Fibroblast of lung (primary cell): ENCODE results near the gene ANKRD40CL. TPM values are rescaled to one million over a fixed set of nuclear protein-coding genes. Genes with fewer than 3 reads are reported as not detected.

Experiments
- DNase-seq, 2 donors: peaks; one replicate each; pipeline versions ENCODE4 v3.0.0 to v3.0.0-alpha.2; 2010; ENCODE audit warnings: low read depth in 2 of 2
- H2AFZ ChIP-seq: 2 replicates; pipeline ENCODE4 v1.5.1; 2012; ENCODE audit warnings: low read length, control low read depth, inconsistent platforms
- H3K27ac ChIP-seq: 2 replicates; pipeline ENCODE4 v1.5.1; 2011; ENCODE audit warnings: low read length, control low read depth; ENCODE audit not compliant: insufficient read depth
- H3K27me3 ChIP-seq: 2 replicates; pipeline ENCODE4 v1.5.1; 2011; ENCODE audit warnings: mild to moderate bottlenecking, low read length; ENCODE audit not compliant: control insufficient read depth, insufficient read depth
- H3K36me3 ChIP-seq: 2 replicates; pipeline ENCODE4 v1.5.1; 2011; ENCODE audit warnings: low read length; ENCODE audit not compliant: control insufficient read depth, insufficient read depth
- H3K4me1 ChIP-seq: 2 replicates; pipeline ENCODE4 v1.5.1; 2011; ENCODE audit warnings: low read length; ENCODE audit not compliant: control insufficient read depth, insufficient read depth; ENCODE audit errors: extremely low read depth
- H3K4me2 ChIP-seq: 2 replicates; pipeline ENCODE4 v1.5.1; 2011; ENCODE audit warnings: low read length, control low read depth; ENCODE audit not compliant: insufficient read depth; ENCODE audit errors: extremely low read depth
- H3K4me3 ChIP-seq, 4 experiments: fragments of 200-600 bp in 1 of 4; sonication (generic) in 1 of 4; replicated peaks in 1 of 4; 2 replicates each; pipeline ENCODE4 v1.5.1; 2011 to 2016; ENCODE audit warnings: low read length in 4 of 4, low read depth in 3 of 4, mild to moderate bottlenecking in 3 of 4, control low read depth in 2 of 4, inconsistent platforms in 1 of 4, mixed read lengths in 1 of 4; ENCODE audit not compliant: insufficient read depth in 1 of 4; ENCODE audit errors: control extremely low read depth in 1 of 4
- H3K79me2 ChIP-seq: 2 replicates; pipeline ENCODE4 v1.5.1; 2012; ENCODE audit warnings: mild to moderate bottlenecking, low read length, inconsistent platforms; ENCODE audit not compliant: control insufficient read depth, insufficient read depth
- H3K9ac ChIP-seq: 2 replicates; pipeline ENCODE4 v1.5.1; 2011; ENCODE audit warnings: mild to moderate bottlenecking, low read length, control low read depth; ENCODE audit not compliant: insufficient read depth
- H3K9me3 ChIP-seq: 2 replicates; pipeline ENCODE4 v1.5.1; 2012; ENCODE audit warnings: low read depth, low read length; ENCODE audit not compliant: control insufficient read depth, insufficient read depth
- H4K20me1 ChIP-seq: 2 replicates; pipeline ENCODE4 v1.5.1; 2011; ENCODE audit warnings: low read length; ENCODE audit not compliant: control insufficient read depth, insufficient read depth; ENCODE audit errors: extremely low read depth
- CTCF ChIP-seq, 2 donors: IDR thresholded peaks in 1 of 2; conservative IDR thresholded peaks in 1 of 2; 1 replicate in 1 of 2; 2 replicates in 1 of 2; pipeline ENCODE4 v1.5.1; 2011 to 2012; ENCODE audit warnings: low read length in 2 of 2, control low read depth in 1 of 2, inconsistent platforms in 1 of 2, low read depth in 1 of 2, mild to moderate bottlenecking in 1 of 2
- EZH2 ChIP-seq: IDR thresholded peaks from 2 replicates; pipeline ENCODE4 v1.5.1; 2012; ENCODE audit warnings: low read length, control low read depth, mild to moderate bottlenecking; ENCODE audit errors: missing control alignments
- polyA plus RNA-seq, 2 donors: library from polyadenylated mRNA; depleted of rRNA in 1 of 2; stranded (reverse) in 1 of 2; unstranded in 1 of 2; fragments of >200 nt; gene quantifications; 2 replicates each; pipeline ENCODE4 v1.2.1, GENCODE V29; 2011 to 2012; ENCODE audit warnings: missing spikeins in 1 of 2
- total RNA-seq: library from RNA; depleted of rRNA; stranded (reverse); fragments of >200 nt; gene quantifications from 2 replicates; pipeline ENCODE4 v1.2.1, GENCODE V29; 2014

The ANKRD40CL gene
- total and polyA plus RNA-seq, 2 donors (not counting 1 experiment from before 2014, with no cell fraction given) = not detected

GRCh38 chr17:50770346-50770745 lies 3.0 kb upstream of the ANKRD40CL start:
- H2AFZ ChIP-seq = no peak overlapping the region
- no peaks in the 10 kb centered on the region for H3K79me2 ChIP-seq
- DNase-seq = no peak
- no peak overlapping the region for H3K4me2 ChIP-seq
- no peaks in the 10 kb centered on the region for H4K20me1 ChIP-seq
- H3K27ac ChIP-seq = no peak overlapping the region
- H3K4me1 ChIP-seq = no peaks in the 10 kb centered on the region
- no peak overlapping the region for H3K9ac ChIP-seq
- H3K9me3 ChIP-seq = no peaks in the 10 kb centered on the region
- no peak for TF ChIP-seq EZH2
- TF ChIP-seq CTCF (conservative IDR thresholded peaks at IDR 0.05 in 1 of 2, IDR thresholded peaks at IDR 0.05 in 1 of 2; ENCODE audit: low read depth in 1 of 2, low read length in 2 of 2) = no peak
- no peaks in the 10 kb centered on the region for H3K27me3 ChIP-seq
- H3K36me3 ChIP-seq = no peaks in the 10 kb centered on the region
- no peak overlapping the region for H3K4me3 ChIP-seq

- no peak for TF ChIP-seq CTCF (conservative IDR thresholded peaks at IDR 0.05 in 1 of 2, IDR thresholded peaks at IDR 0.05 in 1 of 2; ENCODE audit: low read depth in 1 of 2, low read length in 2 of 2)
- TF ChIP-seq EZH2 = no peak
- Histone ChIP-seq H3K27me3 (no peaks in the 10 kb centered on the region), H4K20me1 (no peaks in the 10 kb centered on the region), H2AFZ (no peak overlapping the region), H3K79me2 (no peaks in the 10 kb centered on the region), H3K27ac (no peak overlapping the region), H3K4me1 (no peaks in the 10 kb centered on the region), H3K4me2 (no peak overlapping the region), H3K36me3 (no peaks in the 10 kb centered on the region), H3K9ac (no peak overlapping the region), H3K9me3 (no peaks in the 10 kb centered on the region), H3K4me3 (no peak overlapping the region)
- no peak for DNase-seq
These were observed 2.6 kb upstream of the ANKRD40CL start for GRCh38 chr17:50769884-50770283.

- Histone ChIP-seq H3K27ac (no peak overlapping the region), H2AFZ (no peak overlapping the region), H3K4me3 (no peak overlapping the region), H3K9ac (no peak overlapping the region), H3K4me1 (no peaks in the 10 kb centered on the region), H3K4me2 (no peak overlapping the region), H3K79me2 (no peaks in the 10 kb centered on the region), H3K36me3 (no peaks in the 10 kb centered on the region), H3K27me3 (no peaks in the 10 kb centered on the region), H4K20me1 (no peaks in the 10 kb centered on the region), H3K9me3 (no peaks in the 10 kb centered on the region)
- TF ChIP-seq CTCF (conservative IDR thresholded peaks at IDR 0.05 in 1 of 2, IDR thresholded peaks at IDR 0.05 in 1 of 2; ENCODE audit: low read depth in 1 of 2, low read length in 2 of 2) (no peak), EZH2 (no peak)
- DNase-seq = no peak
These were observed 1.0 kb upstream of the ANKRD40CL start for GRCh38 chr17:50768346-50768761.
